ENCODE data around the gene BOLA2.
"Not testable (repeated sequence)": the region's sequence is repeated elsewhere in the genome, so short reads cannot be mapped to it uniquely, and the experiment has no call there.

The BOLA2 gene

DNA sequence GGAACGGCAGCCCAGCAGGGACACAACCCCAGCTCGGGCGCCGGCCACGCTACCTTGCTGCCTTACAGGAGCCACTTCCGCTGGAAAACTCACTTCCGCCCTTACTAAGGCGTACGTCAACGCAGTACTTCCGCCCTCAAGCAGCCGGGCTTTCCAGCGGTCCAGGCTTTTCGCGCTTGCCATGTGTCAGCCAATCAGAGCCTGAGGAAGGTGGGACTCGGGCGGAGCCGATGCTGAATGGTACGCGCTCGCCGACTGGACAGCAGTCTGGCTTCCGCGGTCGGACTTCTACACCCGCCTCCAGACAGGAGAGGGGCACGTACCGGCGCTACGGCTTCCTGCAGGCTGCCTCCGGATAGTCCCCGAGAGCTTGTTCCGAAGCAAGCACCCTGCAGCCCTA is at the start of gene BOLA2, which contains the start of gene SLX1B:
TSS of gene BOLA2 (minus strand) at position 83 of the 400 bp plus-strand sequence. CDS start 98 bp downstream, outside the sequence.
TSS of gene SLX1B (plus strand) at position 265 of the 400 bp plus-strand sequence.
- not testable (repeated sequence) for H3K4me3 ChIP-seq (ENCODE audit: low read depth, low read length)

DNA sequence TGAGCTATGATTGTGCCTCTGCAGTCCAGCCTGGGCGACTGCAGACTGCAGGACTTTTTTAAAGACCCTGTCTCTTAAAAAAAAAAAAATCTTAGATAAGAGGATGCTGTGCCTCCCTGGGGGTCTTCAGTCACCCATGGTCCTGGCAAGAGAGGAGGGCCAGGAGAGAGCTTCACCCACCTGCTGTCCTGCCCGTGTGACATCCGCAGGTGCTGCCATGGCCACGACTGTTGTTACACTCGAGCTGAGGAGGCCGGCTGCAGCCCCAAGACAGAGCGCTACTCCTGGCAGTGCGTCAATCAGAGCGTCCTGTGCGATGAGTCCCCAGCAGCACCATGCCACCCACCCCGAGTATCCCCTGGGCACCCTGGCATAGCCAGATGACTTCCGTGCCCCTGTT is 28.1 kb upstream of the BOLA2 start:
- not testable (repeated sequence) for H3K4me3 ChIP-seq (ENCODE audit: low read depth, low read length)

DNA sequence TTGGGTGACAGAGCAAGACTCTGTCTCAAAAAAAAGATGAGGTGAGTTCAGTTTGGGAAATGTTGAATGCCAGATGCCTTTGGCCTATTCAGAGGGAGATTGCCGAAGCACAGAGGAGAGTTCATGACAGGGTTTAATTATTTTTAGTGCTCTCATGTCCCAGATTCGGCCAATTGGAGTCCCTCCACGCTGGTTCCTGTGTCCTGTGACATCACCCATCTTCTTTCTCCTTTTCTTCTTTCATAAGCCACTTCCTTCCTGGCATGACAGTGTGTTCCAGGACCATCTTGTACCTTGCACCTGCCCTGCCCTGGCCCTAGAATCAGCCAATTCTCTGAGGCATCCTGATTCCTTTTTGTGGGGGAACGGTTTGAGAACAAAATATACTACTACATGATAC is 17.9 kb upstream of the BOLA2 start:
- H3K4me3 ChIP-seq (ENCODE audit: low read depth, low read length), result not testable (repeated sequence)

DNA sequence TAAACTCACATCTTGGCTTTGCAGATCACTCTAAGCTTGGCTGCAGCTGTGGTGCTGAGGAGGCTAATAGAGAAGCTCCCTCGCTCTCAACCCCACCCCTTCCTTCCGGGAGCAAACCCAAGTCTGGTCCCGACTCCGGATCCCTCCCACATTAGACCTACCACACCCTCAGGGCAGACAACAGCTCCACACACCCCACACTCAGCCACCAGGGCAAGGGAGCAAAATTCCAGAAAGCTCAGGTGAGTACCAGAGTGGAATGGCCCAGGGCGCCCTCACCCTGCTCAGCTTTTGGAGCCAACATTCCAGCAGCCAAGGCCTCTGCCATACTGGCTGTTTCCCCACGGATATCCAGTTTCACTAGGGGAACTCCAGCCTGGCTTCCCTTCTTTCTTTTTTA is 15.5 kb upstream of the BOLA2 start:
- H3K4me3 ChIP-seq (ENCODE audit: low read depth, low read length), result not testable (repeated sequence)

DNA sequence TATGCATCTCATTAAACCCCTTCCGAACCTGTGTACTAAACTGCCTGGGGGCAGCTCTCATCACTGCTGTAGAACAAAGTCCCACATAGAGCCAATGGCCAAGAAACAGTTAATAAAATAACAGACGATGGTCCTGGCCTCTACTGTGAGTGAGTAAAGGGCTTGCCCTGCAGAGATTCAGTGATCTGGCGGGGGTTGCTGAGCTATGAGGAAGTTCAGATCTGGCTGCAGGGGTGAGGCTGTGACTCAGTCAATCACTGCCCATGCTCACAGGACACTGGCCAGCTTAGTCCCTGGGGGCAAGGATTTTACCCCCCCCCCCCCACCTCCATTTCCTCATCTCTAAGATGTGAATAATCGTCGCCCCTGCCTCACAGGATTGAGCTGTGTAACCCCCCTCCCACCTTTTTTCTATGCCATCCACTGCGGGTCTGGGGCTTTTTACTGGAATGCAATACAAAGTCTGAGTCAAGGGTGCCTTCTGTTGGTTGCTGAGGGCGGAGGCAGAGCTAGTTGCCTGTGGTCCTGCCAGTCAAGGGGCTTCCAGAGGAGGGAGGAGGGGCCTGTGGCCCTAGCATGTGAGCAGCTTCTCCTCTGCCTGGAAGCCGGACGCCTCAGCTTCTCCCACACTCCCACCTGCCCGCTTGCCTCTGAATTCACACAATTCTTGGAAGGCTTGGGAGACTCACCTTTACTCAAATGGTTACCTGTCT is 13.7 kb upstream of the BOLA2 start:
- not testable (repeated sequence) for H3K4me3 ChIP-seq (ENCODE audit: low read depth, low read length)

DNA sequence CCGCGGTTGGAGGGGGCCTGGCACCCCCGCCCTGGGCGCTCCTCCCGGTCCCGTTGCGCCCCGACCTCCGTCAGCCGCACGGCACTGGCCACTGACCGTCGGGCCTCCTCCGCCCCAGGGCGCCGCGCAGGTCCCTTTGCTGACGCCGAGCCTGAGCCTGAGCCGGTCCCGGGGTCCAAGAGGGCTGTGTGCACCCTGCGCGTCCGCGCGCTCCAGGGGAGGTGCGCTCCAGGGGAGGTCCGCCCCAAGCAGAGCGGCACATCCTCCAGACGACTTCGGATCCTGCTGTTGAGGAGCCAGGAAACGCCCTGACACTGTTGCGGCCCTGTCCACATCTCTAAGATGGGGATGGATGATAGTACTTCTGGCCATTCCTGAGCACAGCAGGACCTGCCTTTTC is 12.8 kb upstream of the BOLA2 start:
- not testable (repeated sequence) for H3K4me3 ChIP-seq (ENCODE audit: low read depth, low read length)

DNA sequence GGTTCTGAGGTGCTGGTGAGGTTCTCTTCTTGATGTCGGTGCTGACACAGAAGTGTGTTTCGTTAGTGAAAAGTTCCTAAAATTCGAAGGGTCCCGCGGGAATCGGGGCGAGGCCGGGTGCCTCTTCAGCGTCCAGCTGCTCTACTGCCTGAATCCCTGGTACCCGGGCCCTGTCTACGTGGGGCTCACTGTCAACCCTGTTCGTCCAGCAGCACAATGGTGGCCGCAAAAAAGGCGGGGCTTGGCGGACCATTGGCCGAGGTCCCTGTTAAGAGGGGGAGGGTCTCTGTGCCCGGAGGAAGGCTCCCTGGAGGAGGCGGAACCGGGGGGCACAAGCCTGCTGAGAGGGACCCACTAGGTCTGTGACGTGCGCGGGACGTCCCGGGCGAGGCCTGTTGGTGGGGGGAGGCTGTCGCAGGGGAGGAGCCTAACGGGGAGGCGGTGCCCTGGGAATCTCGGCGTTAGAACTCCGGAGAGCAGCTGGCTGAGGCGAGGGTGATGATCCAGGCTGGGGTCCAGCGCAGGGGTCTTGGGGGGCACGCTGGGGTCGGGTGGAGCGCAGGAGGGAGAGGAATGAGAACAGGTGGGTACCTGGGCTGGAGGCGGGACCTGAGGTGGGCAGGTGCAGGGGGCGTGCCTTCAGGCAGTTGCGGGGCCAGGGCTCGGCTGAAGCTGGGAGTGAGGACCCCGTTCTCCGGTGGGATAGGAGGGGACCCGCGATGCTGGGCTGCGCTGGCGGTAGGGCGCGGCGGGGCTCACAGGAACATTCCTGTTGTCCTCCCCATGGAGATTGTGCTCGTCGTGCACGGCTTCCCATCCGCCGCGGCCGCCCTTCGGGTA is 12.1 kb upstream of the BOLA2 start:
- not testable (repeated sequence) for H3K4me3 ChIP-seq (ENCODE audit: low read depth, low read length)

DNA sequence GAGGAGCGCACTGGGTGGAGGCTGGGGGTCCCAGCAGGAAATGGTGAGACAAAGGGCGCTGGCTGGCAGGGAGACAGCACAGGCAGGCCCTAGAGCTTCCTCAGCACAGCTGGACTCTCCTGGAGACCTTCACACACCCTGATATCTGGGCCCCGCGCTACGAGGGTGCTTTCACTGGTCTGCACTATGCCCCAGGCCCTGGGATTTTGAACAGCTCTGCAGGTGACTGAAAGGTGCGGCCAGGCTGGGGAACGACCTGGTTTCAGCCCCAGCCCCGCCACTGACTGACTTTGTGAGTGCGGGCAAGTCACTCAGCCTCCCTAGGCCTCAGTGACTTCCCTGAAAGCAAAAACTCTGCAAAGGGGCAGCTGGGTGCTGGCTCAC is 6.5 kb upstream of the BOLA2 start:
- not testable (repeated sequence) for H3K4me3 ChIP-seq (ENCODE audit: low read depth, low read length)

DNA sequence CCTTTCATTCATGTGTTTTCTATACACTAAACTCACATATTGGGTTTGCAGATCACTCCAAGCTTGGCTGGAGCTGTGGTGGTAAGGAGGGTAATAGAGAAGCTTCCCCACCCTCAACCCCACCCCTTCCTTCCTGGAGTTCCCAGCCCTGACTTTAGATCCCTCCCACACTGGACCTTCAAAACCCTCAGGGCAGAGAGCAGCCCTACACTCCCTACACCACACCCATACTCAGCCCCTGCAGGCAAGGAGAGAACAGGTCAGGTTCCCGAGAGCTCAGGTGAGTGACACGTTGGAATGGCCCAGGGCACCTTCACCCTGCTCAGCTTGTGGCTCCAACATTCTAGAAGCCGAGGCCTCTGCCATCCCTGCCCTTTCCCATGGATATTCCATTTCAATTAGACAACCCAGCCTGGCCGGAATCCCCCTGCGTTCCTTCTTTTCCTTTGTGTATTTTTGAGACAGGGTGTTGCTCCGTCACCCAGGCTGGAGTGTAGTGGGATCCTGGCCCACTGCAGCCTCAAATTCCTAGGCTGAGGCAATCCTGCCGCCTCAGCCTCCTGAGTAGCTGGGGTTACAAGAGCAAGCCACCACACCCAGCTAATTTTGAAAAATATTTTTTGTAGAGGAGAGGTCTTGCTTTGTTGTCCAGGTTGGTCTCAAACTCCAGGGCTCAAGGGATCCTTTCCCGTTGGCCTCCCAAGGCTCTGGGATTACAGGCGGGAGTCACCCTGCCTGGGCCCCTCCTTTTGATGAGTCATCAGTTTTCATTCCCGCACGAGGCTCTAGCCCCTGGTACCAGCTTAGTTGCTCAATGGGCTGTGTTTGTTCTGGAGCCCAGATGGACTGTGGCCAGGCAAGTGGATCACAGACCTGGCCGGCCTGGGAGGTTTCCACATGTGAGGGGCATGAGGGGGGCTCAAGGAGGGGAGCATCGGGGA is 5.8 kb upstream of the BOLA2 start, which contains the start of gene SULT1A4:
TSS of gene SULT1A4 (plus strand) at position 208 of the 941 bp plus-strand sequence. CDS start 1,473 bp downstream, outside the sequence.
- H3K4me3 ChIP-seq (ENCODE audit: low read depth, low read length), result not testable (repeated sequence)

DNA sequence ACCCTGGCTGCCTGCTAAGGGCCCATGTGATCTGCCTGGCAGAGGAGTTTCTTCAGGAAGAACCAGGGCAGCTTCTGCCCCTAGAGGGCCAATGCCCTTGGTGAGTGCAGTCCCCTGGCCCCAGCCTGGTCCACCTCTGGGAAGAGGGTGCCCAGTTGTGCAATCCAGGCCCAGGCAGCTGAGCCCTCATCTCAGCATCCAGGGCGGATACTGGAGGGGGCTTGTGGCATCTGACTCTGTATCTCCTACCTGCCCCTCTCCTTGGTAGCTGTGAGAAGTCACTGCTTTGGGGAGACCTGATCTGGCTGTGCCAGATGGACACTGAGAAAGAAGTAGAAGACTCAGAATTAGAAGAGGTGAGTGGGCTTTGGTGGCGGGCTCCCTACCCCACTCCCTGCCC is 3.5 kb upstream of the BOLA2 start:
- not testable (repeated sequence) for H3K4me3 ChIP-seq (ENCODE audit: low read depth, low read length)

DNA sequence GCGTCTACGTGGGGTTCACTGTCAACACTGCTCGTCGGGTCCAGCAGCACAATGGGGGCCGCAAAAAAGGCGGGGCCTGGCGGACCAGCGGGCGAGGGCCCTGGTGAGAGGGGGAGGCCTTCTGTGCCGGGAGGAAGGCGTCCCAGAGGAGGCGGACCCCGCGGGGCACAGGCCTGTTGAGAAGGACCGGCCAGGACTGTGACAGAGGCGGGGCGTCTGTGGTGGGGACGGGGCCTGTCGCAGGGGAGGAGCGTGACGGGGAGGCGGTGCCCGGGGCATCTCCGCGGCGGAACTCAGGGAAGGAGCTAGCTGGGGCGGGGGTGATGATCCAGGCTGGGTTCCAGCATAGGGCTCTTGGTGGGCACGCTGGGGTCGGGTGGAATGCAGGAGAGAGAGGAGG is 677 bp upstream of the BOLA2 start:
- not testable (repeated sequence) for H3K4me3 ChIP-seq (ENCODE audit: low read depth, low read length)

DNA sequence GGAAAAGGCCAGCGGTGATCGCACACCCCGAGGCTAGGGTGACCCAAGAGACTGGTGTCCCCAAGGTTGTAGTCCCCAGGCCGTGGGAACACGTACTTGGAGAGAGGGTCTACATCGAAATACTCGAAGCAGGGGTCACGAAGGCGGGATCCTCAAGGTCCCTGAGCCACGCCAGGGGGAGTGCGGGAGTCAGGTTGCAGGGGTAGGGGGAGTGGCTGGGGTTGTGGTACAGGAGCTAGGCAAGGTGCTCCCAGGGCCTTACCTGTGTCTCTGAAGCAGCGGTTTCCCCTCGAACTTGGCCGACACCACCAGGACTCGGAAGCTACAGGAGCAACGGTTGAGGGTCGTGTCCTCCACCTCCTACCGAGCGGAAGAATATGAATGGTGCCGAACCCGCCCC is 397 bp downstream of the BOLA2 start:
- H3K4me3 ChIP-seq (ENCODE audit: low read depth, low read length), result not testable (repeated sequence)

DNA sequence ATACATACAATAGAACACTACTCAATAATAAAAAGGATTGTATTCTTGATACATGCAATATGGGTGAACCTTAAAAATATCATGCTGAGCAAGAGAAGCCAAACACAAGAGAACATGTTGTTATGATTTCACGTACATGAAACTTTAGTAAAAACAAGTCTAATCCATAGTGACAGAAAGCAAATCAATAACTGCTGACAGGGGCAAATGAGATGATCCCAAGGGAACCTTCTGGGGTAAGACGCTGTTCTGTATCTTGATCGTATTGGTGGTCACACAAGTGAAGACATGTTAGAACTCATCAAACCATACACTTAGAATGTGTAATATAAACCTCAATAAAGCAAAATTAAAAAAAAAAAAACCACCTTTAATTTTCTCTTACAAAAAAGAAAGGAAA is 28.8 kb downstream of the BOLA2 start:
- H3K4me3 ChIP-seq (ENCODE audit: low read depth, low read length), result not testable (repeated sequence)

DNA sequence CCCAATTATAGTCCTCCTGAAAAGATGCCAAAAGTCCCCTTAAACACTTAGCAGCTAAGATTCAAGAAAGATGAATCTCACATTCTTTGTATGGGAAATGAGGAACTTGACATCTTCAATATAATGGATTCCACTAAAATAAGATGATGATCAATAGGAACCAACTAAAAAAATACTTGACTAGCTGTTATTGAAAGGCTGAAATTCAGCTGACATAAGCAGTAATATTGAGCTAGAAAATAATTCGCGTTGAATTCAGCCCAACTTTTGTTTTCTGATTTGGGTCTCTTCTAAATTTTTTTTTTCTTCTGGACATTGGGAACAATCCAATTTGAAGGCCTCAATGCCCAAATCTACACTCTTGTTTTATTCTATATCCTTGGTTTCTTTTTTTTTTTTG is 30.6 kb downstream of the BOLA2 start:
- H3K4me3 ChIP-seq (ENCODE audit: low read depth, low read length), result not testable (repeated sequence)

DNA sequence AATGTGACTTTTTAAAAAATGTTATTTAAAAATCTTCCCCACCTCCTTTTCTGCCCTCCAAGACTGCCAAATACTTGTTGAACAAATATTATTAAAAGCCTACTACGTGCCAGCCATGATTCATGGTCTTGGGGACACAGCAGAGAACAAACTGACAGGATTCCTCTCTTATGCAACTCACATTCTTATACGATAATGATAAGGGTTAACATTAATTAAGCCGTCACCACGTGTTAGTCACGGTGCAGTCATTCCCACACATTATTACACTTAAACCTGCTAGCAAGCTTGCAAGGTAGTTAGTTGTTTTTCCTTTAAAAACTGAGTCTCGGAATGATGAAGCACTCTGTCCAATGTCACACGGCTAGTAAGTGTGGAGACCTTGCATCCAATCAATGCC is 48.9 kb downstream of the BOLA2 start:
- not testable (repeated sequence) for H3K4me3 ChIP-seq (ENCODE audit: low read depth, low read length)

Data from iPS-11a (cell line).